GM18951 (cell line): ENCODE results near the gene GAST.
A peak's percentile ranks its signal among the peaks of the same experiment; 100 is the strongest.
"Not testable (repeated sequence)": the region's sequence is repeated elsewhere in the genome, so short reads cannot be mapped to it uniquely, and the experiment has no call there.

Experiments
- POLR2A ChIP-seq: IDR thresholded peaks from 4 replicates; pipeline ENCODE4 v1.6.1; 2011; ENCODE audit warnings: mild to moderate bottlenecking; ENCODE audit not compliant: insufficient read length, insufficient read depth; ENCODE audit errors: extremely low read depth
- in situ Hi-C: fragments of 300-500 bp; cut with MboI; formaldehyde crosslinking; loops from one replicate; pipeline ENCODE4 v1.12.0; 2022; ENCODE audit warnings: low sequenced_read_pairs, mixed read lengths, inconsistent platforms; ENCODE audit not compliant: unreplicated experiment

GAST gene

GRCh38 chr17:41676058-41676419, 36.1 kb upstream of the GAST start:
- in situ Hi-C loops, result no loop called here
- no peak for TF ChIP-seq POLR2A

GRCh38 chr17:41678411-41678906, 33.7 kb upstream of the GAST start:
- TF ChIP-seq POLR2A, result peak; percentile 62
- in situ Hi-C loops, result no loop called here

- in situ Hi-C loops, result no loop called here
- TF ChIP-seq POLR2A, result no peak
Observed at GRCh38 chr17:41678907-41679739, 33.0 kb upstream of the GAST start.

GRCh38 chr17:41679740-41680425, 32.2 kb upstream of the GAST start:
- in situ Hi-C loops, result no loop called here

GRCh38 chr17:41680426-41681040, 31.6 kb upstream of the GAST start:
- in situ Hi-C loops, result no loop called here

More at GRCh38 chr17:41679740-41680425, 32.2 kb upstream of the GAST start:
- no peak for TF ChIP-seq POLR2A

GRCh38 chr17:41681776-41682175, 30.4 kb upstream of the GAST start:
- no peak for TF ChIP-seq POLR2A
- in situ Hi-C loops, result no loop called here

More at GRCh38 chr17:41680426-41681040, 31.6 kb upstream of the GAST start:
- TF ChIP-seq POLR2A, result no peak

GRCh38 chr17:41682631-41683030, 29.5 kb upstream of the GAST start:
- in situ Hi-C loops, result no loop called here
- TF ChIP-seq POLR2A, result no peak

GRCh38 chr17:41683441-41684007, 28.6 kb upstream of the GAST start:
- in situ Hi-C loops, result no loop called here

GRCh38 chr17:41684035-41684434, 28.1 kb upstream of the GAST start:
- TF ChIP-seq POLR2A, result no peak
- in situ Hi-C loops, result no loop called here

More at GRCh38 chr17:41683441-41684007, 28.6 kb upstream of the GAST start:
- no peak for TF ChIP-seq POLR2A

GRCh38 chr17:41685753-41686152, 26.4 kb upstream of the GAST start:
- in situ Hi-C loops, result not testable (repeated sequence)

GRCh38 chr17:41686281-41686680, 25.9 kb upstream of the GAST start:
- in situ Hi-C loops, result no loop called here
- TF ChIP-seq POLR2A, result no peak

- in situ Hi-C loops, result no loop called here
Observed at GRCh38 chr17:41687828-41688640, 24.1 kb upstream of the GAST start.

More at GRCh38 chr17:41687828-41688640, 24.1 kb upstream of the GAST start:
- TF ChIP-seq POLR2A, result no peak
